Liver (tissue), 9 donors: ENCODE measurements around the gene PARD6B. TPM values are rescaled to one million over a fixed set of nuclear protein-coding genes. Genes with fewer than 3 reads are reported as not detected.

ENCODE experiments used
- DNase-seq: peaks from one replicate; pipeline ENCODE4 v3.0.0-alpha.2; 2017; ENCODE audit warnings: low spot score
- H3K27ac ChIP-seq, 2 donors: one replicate each; pipeline ENCODE4 v1.7.0; 2013; ENCODE audit warnings: inconsistent platforms in 2 of 2, low read length in 2 of 2, control low read depth in 1 of 2, low read depth in 1 of 2, mild to moderate bottlenecking in 1 of 2
- H3K27me3 ChIP-seq, 4 donors: one replicate each; pipeline versions ENCODE4 v1.6.1 to v1.7.0; 2013; ENCODE audit warnings: low read length in 3 of 4, inconsistent platforms in 1 of 4, mild to moderate bottlenecking in 1 of 4, moderate library complexity in 1 of 4; ENCODE audit not compliant: control insufficient read depth in 4 of 4, insufficient read depth in 4 of 4
- H3K36me3 ChIP-seq, 4 donors: one replicate each; pipeline versions ENCODE4 v1.6.1 to v1.7.0; 2013; ENCODE audit warnings: low read length in 3 of 4, mild to moderate bottlenecking in 3 of 4, low read depth in 1 of 4, moderate library complexity in 1 of 4; ENCODE audit not compliant: control insufficient read depth in 4 of 4, insufficient read depth in 3 of 4
- H3K4me1 ChIP-seq, 4 donors: one replicate each; pipeline versions ENCODE4 v1.6.1 to v1.7.0; 2013; ENCODE audit warnings: low read length in 3 of 4, mild to moderate bottlenecking in 3 of 4, moderate library complexity in 1 of 4; ENCODE audit not compliant: control insufficient read depth in 4 of 4, insufficient read depth in 4 of 4
- H3K4me3 ChIP-seq, 3 donors: one replicate each; pipeline versions ENCODE4 v1.6.1 to v1.7.0; 2013; ENCODE audit warnings: low read length in 3 of 3, control low read depth in 1 of 3, low read depth in 1 of 3, mild to moderate bottlenecking in 1 of 3
- H3K9ac ChIP-seq, 2 donors: one replicate each; pipeline ENCODE4 v1.7.0; 2013; ENCODE audit warnings: low read length in 2 of 2, mild to moderate bottlenecking in 2 of 2, moderate library complexity in 2 of 2, control low read depth in 1 of 2, low read depth in 1 of 2
- H3K9me3 ChIP-seq, 4 donors: one replicate each; pipeline versions ENCODE4 v1.6.1 to v1.7.0; 2013; ENCODE audit warnings: low read length in 3 of 4; ENCODE audit not compliant: control insufficient read depth in 4 of 4
- EGR1 ChIP-seq, 2 donors: IDR thresholded peaks; 2 replicates each; pipeline ENCODE4 v1.6.1; 2016 to 2018; ENCODE audit warnings: antibody characterized with exemption in 2 of 2, low read depth in 2 of 2
- FOXA1 ChIP-seq: IDR thresholded peaks from 2 replicates; pipeline ENCODE4 v1.6.1; 2016; ENCODE audit warnings: antibody characterized with exemption
- FOXA2 ChIP-seq: IDR thresholded peaks from 2 replicates; pipeline ENCODE4 v1.6.1; 2016; ENCODE audit warnings: antibody characterized with exemption
- GABPA ChIP-seq, 2 donors: IDR thresholded peaks in 1 of 2; conservative IDR thresholded peaks in 1 of 2; 2 replicates each; pipeline ENCODE4 v1.6.1; 2016; ENCODE audit warnings: antibody characterized with exemption in 2 of 2, mild to moderate bottlenecking in 1 of 2, moderate library complexity in 1 of 2
- HNF4A ChIP-seq, 2 donors: conservative IDR thresholded peaks; 2 replicates each; pipeline ENCODE4 v1.6.1; 2016; ENCODE audit warnings: antibody characterized with exemption in 2 of 2, mild to moderate bottlenecking in 2 of 2
- NR2F2 ChIP-seq: IDR thresholded peaks from 2 replicates; pipeline ENCODE4 v1.6.1; 2016; ENCODE audit warnings: antibody characterized with exemption
- RXRA ChIP-seq, 2 donors: IDR thresholded peaks; 2 replicates each; pipeline ENCODE4 v1.6.1; 2017 to 2018; ENCODE audit warnings: antibody characterized with exemption in 2 of 2, mild to moderate bottlenecking in 1 of 2
- SP1 ChIP-seq: IDR thresholded peaks from 2 replicates; pipeline ENCODE4 v1.6.1; 2018; ENCODE audit warnings: antibody characterized with exemption, mild to moderate bottlenecking
- ZBTB33 ChIP-seq: IDR thresholded peaks from 2 replicates; pipeline ENCODE4 v1.6.1; 2016; ENCODE audit warnings: antibody characterized with exemption
- WGBS: extraction: QIAGEN DNeasy Blood & Tissue Kit; methylation state at CpG from one replicate; pipeline ENCODE4 v1.1.7; 2013; 5-methylcytosine and 5-hydroxymethylcytosine counted together
- polyA plus RNA-seq, 2 donors: library from polyadenylated mRNA; stranded (reverse) in 1 of 2; unstranded in 1 of 2; fragments of 200-250 nt in 1 of 2; fragments of >200 nt in 1 of 2; fragmentation: Nextera tagmentation in 1 of 2; extraction: Ambion mirVana in 1 of 2; gene quantifications; one replicate each; pipeline versions ENCODE4 v1.2.1 to v1.2.3, GENCODE V29; 2013 to 2015
- total RNA-seq, 2 donors: library from RNA; depleted of rRNA; stranded (reverse); fragments of >200 nt; gene quantifications; one replicate each; pipeline ENCODE4 v1.2.3, GENCODE V29; 2014
- TF ChIP-seq, protein P1 (sequence below): IDR thresholded peaks from 2 replicates; pipeline ENCODE4 v1.6.1; 2016; ENCODE audit warnings: antibody characterized with exemption, mild to moderate bottlenecking
- TF ChIP-seq, protein P2 (sequence below): fragments of 150-350 bp; IDR thresholded peaks from 2 replicates; pipeline ENCODE4 v1.5.1; 2017; ENCODE audit warnings: improper control_type of control experiment, low read depth, low read length; ENCODE audit not compliant: missing input control
- TF ChIP-seq, protein P3 (sequence below): IDR thresholded peaks from 2 replicates; pipeline ENCODE4 v1.6.1; 2016; ENCODE audit warnings: antibody characterized with exemption
- donor health status: healthy.
- donor health status: healthy.
- donor health status: healthy.
- donor health status: healthy.
- donor health status: healthy.

The PARD6B gene
- total and polyA plus RNA-seq, 4 donors: 1.2 to 8.8 (median 5.9) TPM

DNA sequence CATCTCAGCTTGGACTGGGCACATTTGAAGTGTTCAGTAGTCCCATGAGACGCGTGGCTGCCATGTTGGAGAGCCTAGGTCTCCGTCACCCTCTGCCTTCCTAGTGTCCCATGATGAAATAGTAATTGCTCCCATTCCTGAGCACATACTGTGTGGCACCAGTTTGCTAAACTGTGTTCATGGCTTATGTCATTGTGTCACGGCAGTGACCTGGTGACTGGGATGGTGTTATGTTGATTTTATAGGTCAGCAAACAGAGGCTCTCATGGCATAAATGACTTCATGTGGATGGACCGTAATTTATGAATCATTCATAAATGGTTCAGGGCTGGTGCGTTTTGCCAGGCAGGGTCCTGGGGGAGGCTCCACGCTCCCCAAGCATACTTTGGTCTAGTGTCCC lies 67.3 kb downstream of the PARD6B start:
- Histone ChIP-seq H3K4me1 (peaks cover 4 to 14% (median 12%) of the 10 kb centered on the region in 4 donors), H3K9me3 (no peaks in the 10 kb centered on the region), H3K27ac (no peak overlapping the region), H3K4me3 (no peak overlapping the region), H3K27me3 (no peaks in the 10 kb centered on the region), H3K9ac (no peak overlapping the region), H3K36me3 (no peaks in the 10 kb centered on the region)
- no peak for DNase-seq
- no peak for TF ChIP-seq FOXA1
- TF ChIP-seq, protein P1, sequence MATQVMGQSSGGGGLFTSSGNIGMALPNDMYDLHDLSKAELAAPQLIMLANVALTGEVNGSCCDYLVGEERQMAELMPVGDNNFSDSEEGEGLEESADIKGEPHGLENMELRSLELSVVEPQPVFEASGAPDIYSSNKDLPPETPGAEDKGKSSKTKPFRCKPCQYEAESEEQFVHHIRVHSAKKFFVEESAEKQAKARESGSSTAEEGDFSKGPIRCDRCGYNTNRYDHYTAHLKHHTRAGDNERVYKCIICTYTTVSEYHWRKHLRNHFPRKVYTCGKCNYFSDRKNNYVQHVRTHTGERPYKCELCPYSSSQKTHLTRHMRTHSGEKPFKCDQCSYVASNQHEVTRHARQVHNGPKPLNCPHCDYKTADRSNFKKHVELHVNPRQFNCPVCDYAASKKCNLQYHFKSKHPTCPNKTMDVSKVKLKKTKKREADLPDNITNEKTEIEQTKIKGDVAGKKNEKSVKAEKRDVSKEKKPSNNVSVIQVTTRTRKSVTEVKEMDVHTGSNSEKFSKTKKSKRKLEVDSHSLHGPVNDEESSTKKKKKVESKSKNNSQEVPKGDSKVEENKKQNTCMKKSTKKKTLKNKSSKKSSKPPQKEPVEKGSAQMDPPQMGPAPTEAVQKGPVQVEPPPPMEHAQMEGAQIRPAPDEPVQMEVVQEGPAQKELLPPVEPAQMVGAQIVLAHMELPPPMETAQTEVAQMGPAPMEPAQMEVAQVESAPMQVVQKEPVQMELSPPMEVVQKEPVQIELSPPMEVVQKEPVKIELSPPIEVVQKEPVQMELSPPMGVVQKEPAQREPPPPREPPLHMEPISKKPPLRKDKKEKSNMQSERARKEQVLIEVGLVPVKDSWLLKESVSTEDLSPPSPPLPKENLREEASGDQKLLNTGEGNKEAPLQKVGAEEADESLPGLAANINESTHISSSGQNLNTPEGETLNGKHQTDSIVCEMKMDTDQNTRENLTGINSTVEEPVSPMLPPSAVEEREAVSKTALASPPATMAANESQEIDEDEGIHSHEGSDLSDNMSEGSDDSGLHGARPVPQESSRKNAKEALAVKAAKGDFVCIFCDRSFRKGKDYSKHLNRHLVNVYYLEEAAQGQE: no peak
- TF ChIP-seq, protein P2, sequence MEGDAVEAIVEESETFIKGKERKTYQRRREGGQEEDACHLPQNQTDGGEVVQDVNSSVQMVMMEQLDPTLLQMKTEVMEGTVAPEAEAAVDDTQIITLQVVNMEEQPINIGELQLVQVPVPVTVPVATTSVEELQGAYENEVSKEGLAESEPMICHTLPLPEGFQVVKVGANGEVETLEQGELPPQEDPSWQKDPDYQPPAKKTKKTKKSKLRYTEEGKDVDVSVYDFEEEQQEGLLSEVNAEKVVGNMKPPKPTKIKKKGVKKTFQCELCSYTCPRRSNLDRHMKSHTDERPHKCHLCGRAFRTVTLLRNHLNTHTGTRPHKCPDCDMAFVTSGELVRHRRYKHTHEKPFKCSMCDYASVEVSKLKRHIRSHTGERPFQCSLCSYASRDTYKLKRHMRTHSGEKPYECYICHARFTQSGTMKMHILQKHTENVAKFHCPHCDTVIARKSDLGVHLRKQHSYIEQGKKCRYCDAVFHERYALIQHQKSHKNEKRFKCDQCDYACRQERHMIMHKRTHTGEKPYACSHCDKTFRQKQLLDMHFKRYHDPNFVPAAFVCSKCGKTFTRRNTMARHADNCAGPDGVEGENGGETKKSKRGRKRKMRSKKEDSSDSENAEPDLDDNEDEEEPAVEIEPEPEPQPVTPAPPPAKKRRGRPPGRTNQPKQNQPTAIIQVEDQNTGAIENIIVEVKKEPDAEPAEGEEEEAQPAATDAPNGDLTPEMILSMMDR: no peak
- no peak for TF ChIP-seq HNF4A (conservative IDR thresholded peaks at IDR 0.05)
- no peak for TF ChIP-seq ZBTB33
- no peak for TF ChIP-seq FOXA2
- TF ChIP-seq, protein P3, sequence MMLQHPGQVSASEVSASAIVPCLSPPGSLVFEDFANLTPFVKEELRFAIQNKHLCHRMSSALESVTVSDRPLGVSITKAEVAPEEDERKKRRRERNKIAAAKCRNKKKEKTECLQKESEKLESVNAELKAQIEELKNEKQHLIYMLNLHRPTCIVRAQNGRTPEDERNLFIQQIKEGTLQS: no peak
- no peak for TF ChIP-seq SP1
- no peak for TF ChIP-seq RXRA (IDR thresholded peaks at IDR 0.05)
- TF ChIP-seq NR2F2: no peak
- no peak for TF ChIP-seq GABPA (IDR thresholded peaks at IDR 0.05 in 1 of 2, conservative IDR thresholded peaks at IDR 0.05 in 1 of 2)
- no peak for TF ChIP-seq EGR1 (IDR thresholded peaks at IDR 0.05; ENCODE audit: low read depth in 2 of 2)
- 91% methylated on average over 7 of the region's 7 CpGs for WGBS

DNA sequence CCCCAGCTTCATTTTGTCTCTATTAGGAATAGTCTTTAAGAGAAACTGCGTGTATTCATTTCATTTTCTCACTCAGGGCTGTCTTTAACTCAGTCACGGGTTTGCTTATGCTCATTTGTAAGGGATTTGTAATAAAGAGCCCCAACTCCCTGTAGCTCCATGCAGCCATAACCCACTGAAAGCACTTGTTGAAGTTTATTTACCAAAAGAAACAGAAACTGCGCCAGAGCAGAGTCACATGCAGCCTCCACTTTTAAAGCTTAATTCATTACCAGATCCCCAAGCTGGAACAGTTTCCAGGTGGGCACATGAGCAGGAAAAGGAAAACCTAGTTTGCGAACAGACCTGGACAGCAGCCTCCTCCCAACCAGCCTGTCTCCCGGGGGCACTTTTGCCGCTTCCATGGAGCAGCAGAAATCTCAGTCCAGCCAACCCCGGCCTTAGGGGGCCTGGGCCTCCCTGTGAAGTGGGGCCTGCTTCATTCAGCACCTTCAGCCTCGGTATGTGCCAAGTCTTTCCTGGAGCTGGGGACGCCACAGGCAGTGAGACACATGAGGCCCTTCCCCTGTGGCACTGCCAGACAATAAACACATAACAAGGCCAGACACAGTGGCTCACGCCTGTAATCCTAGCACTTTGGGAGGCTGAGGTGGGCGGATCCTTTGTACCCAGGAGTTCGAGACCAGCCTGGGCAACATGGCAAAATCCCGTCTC lies 68.0 kb downstream of the PARD6B start:
- Histone ChIP-seq H3K27ac (no peak overlapping the region), H3K36me3 (no peaks in the 10 kb centered on the region), H3K4me3 (no peak overlapping the region), H3K27me3 (no peaks in the 10 kb centered on the region), H3K4me1 (peaks cover 3 to 12% (median 9%) of the 10 kb centered on the region in 4 donors), H3K9me3 (no peaks in the 10 kb centered on the region), H3K9ac (no peak overlapping the region)
- TF ChIP-seq ZBTB33 (no peak), NR2F2 (no peak)
- 92% methylated on average over 13 of the region's 13 CpGs for WGBS
- no peak for DNase-seq
